Gastroesophageal sphincter (tissue), 3 donors: ENCODE results near the gene OTUD5.

ENCODE experiments used
- POLR2AphosphoS5 ChIP-seq: sonication (generic); formaldehyde crosslinking; IDR thresholded peaks from one replicate; pipeline ENCODE4 v1.6.1; 2017; ENCODE audit warnings: antibody characterized with exemption
- TF ChIP-seq, protein P1 (sequence below), 4 experiments: fragments of 200-600 bp in 2 of 4; fragments of 450-650 bp in 2 of 4; sonication (generic) in 1 of 4; IDR thresholded peaks; one replicate each; pipeline ENCODE4 v1.5.1; 2017 to 2019; ENCODE audit warnings: antibody characterized with exemption in 4 of 4, mild to moderate bottlenecking in 2 of 4, moderate library complexity in 2 of 4

DNA sequence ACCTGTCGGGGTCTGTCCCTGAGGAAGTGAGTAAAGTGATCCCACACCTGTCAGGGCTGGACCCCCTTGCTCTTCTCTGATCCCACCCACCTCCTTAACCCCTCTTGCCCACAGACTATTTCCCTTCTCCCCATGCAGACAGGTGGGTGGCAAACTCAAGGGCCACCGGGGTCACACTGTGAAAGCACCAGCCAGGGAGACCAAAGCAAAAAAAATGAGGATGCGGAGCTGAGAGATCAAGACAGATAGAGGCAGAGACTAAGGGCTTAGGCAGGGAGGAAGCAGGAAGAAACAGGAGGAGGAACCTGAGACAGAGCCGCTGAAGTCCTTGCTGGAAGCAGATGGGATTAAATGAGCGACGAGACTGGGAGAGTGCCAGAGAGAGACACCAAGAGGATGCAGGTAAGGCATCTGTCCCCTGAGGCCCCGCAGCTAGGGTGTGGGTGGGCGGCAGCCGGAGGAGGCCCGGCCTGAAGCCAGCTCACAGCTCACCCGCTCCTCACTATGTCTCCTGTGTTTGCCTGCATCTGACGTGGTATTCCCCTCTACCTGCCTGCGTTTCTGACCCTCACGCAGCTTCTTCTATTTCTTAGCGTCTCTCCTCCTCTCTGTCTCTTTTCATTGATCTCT is 67.0 kb downstream of the OTUD5 start:
- TF ChIP-seq, protein P1, sequence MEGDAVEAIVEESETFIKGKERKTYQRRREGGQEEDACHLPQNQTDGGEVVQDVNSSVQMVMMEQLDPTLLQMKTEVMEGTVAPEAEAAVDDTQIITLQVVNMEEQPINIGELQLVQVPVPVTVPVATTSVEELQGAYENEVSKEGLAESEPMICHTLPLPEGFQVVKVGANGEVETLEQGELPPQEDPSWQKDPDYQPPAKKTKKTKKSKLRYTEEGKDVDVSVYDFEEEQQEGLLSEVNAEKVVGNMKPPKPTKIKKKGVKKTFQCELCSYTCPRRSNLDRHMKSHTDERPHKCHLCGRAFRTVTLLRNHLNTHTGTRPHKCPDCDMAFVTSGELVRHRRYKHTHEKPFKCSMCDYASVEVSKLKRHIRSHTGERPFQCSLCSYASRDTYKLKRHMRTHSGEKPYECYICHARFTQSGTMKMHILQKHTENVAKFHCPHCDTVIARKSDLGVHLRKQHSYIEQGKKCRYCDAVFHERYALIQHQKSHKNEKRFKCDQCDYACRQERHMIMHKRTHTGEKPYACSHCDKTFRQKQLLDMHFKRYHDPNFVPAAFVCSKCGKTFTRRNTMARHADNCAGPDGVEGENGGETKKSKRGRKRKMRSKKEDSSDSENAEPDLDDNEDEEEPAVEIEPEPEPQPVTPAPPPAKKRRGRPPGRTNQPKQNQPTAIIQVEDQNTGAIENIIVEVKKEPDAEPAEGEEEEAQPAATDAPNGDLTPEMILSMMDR (IDR thresholded peaks at IDR 0.05) = no peak
- TF ChIP-seq POLR2AphosphoS5 = no peak
